ENCODE data around the gene ESYT2. TPM values are rescaled to one million over a fixed set of nuclear protein-coding genes. Genes with fewer than 3 reads are reported as not detected.

ESYT2 gene
- total RNA-seq, 1 experiment from 2014 or later = 164 TPM

DNA sequence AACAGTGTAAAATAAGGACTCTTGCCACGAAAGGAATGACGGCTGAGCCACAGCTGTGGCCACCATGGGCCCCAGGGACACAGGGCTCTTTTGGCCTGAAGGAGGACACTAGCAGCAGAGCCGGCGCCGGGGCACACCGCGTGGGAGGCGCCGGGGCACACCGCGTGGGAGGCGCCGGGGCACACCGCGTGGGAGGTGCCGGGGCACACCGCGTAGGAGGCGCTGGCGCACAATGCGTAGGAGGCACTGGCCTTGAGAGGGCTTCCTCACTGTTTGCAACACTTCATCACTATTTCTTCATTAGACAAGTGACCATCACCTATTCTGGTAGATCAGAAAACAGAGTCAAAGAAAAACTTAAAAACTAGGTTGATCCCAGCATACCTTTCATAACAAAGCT, 23.4 kb downstream of the ESYT2 start:
- DNase-seq (ENCODE audit: low read depth) = no peak

DNA sequence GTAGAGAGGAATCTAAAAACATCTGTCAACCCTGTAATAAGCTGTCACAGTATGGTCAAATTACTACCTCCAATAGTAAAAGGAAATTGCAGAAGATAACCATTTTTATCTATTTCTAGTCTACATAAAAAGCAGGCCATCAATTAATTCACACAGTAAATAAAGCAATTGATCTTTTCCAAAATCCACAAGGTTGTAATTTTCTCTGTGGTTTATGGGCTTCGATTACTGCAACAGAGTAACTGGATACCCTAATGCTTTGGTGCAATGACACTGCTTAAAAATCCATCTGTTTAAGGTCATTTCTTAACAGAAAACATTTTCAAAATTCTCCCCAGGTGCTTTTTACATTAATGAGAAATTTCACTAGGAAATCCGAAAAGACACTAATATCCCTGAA, 23.9 kb downstream of the ESYT2 start:
- no peak for DNase-seq (ENCODE audit: low read depth)

DNA sequence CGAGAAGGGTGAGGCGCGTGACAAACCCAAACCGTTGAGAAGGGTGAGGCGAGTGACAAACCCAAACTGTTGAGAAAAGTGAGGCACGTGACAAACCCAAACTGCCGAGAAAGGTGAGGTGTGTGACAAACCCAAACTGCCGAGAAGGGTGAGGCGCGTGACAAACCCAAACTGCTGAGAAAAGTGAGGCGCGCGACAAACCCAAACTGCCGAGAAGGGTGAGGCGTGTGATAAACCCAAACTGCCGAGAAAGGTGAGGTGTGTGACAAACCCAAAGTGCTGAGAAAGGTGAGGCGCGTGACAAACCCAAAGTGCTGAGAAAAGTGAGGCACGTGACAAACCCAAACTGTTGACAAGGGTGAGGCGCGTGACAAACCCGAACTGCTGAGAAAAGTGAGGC, 25.0 kb downstream of the ESYT2 start:
- DNase-seq (ENCODE audit: low read depth) = no peak

DNA sequence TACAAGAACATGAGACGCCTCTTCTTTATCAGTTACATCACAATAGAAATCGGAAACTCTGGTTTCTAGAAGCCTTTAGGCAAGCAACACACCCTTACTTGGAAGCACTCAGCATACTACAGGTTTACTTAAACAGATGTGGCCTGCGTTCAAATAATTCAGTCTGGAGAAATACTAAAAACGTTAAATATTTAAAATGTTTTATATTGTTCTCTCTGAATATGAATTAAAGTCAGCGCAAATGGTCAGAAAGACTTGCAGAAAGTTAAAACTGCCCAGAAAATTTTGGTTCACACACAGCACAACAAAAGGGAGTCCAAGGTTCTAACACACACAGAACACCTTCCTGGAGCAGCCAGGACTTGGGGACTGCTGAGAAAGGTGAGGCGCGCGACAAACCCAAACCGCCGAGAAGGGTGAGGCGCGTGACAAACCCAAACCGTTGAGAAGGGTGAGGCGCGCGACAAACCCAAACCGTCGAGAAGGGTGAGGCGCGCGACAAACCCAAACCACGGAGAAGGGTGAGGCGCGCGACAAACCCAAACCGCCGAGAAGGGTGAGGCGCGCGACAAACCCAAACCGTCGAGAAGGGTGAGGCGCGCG, 25.8 kb downstream of the ESYT2 start:
- no peak for DNase-seq (ENCODE audit: low read depth)

DNA sequence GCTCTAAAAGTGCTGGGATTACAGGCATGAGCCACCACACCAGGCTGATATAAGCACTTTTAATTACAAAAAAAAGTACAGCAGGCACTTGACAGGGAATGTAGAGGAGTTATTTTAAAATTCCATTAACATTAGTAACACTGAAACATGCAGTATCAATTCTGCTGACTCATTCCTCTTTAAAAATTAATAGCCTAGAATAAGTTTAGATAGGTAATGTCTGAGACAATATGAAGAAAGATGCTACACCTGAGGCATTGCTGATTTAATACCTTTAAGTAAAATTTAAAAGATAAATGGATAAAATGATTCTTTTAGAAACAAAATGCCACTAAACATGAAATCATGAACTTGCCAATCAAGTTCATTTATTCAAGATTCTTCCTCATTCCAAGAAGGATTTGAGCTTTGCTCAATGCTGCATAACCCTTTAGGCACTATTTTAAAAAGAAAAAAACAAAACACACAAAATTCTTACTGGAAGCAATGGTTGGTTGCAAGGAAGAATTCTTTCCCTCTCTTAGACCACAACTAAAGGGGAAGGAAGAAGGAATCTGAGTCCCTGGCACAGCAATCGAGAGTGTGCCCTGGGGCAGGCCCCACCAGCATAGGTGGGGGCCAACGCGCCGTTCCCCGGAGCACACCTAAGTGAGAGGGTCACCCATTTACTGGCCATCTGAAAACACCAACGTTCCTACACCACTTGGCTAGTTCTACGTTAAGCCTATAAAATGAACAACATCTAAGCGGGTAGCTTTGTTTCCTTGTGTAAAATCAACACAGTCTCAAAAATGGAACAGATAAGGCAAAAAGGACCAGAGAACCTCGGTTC, 26.6 kb downstream of the ESYT2 start:
- peak; percentile 60 for DNase-seq (ENCODE audit: low read depth)

DNA sequence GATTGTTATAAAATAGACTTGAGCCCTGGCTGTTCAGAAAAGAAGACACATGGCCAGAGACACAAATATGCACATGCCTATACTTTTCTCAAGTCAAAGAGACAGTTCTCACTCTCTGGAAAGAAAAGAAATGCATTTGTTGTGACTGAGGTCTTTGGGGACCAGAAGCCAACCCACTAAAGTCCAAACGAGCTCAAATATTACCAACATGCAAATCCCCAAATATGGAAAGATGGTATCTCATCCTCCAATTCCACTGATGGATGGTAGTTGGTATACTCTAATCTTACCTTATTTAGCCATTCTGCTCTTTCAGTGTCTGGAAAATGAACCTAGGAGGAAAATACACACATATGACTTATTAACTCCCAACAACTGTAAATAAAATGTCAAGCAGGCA, 30.6 kb downstream of the ESYT2 start:
- no peak for DNase-seq (ENCODE audit: low read depth)

DNA sequence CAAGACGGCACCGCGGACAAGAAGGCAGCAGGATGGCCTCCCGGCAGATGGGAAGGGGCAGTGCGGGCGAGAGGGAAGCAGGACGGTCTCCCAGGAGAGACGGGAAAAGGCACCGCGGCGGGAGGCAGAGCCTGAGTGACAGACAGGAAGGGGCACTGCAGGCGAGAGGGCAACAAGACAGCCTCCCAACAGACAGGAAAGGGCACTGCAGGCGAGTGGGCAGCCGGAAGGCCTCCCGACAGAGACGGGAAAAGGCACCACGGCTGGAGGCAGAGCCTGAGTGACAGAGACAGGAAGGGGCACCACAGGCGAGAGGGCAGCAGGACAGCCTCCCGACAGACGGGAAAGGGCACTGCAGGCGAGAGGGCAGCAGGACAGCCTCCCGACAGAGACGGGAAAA, 32.6 kb downstream of the ESYT2 start:
- no peak for DNase-seq (ENCODE audit: low read depth)

DNA sequence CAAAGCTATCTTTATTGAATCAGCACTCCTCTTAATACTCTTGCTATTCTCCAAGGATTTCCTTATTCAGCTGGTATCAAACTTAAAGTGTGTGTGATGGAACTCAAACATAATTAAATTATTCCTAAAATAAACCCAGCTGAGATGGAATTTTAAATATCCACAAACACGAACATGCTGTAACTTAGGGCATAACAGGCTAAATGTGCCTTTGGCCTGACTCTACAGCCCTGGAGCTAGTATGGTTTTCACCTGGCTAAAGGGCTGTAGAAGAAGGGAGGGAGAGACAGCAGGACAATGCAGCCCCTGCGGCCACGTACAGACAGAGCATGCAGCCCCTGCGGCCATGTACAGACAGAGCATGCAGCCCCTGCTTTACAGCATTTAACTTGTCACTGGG, 34.0 kb downstream of the ESYT2 start:
- DNase-seq (ENCODE audit: low read depth) = no peak

DNA sequence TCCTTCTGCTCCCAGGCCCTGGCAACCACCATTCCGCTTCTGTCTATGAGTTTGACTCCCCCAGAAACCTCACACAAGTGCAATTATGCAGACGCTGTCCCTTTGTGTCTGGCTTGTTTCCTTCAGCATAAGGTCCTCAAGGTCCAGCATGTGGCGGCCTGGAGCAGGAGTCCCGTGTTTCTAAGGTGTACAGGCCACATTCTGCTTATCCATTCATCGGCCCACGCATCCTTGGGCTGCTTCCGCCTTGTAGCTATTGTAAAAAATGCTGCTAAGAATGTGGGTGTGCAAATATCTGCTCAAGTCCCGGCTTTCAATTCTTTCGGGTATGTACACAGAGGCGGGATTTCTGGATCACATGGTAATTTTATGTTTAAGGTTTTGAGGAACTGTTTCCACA, 38.2 kb downstream of the ESYT2 start:
- no peak for DNase-seq (ENCODE audit: low read depth)

DNA sequence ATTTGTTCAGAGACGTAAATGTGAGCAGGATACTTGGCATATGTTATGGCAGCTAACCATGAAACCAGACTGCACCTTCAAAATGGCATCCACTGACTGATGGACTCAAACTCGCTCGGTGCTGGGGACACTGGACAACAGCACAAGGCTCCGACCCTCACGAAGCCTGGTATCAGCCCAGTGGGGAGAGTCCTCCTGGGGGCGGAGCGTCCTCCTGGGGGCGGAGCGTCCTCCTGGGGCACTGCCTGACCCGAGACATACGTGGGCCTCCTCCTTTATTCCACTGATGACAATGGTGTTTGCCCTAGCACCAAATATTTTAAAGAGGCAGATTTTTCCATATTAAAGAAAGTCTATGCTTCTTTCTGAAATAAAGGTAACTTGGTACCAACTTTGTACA, 39.5 kb downstream of the ESYT2 start:
- no peak for DNase-seq (ENCODE audit: low read depth)

DNA sequence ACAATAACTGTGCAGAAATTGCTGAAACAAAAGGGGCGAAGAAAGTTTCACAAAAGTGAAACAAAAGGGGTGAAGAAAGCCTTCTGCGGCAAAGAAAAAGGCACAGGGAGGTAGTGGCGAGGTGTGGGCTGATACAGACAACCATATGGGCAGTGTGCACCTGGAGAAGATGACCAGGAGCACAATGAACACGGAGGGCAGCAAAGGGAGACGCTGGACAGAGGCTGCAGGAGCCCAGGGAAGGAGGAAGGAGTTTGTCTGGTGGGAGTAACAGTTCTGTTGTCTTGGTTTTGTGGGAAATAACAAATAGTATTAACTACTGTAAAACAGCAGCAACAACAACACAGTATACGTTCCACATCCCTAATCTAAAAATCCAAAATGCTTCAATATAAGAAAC, 42.4 kb downstream of the ESYT2 start:
- DNase-seq (ENCODE audit: low read depth) = no peak

DNA sequence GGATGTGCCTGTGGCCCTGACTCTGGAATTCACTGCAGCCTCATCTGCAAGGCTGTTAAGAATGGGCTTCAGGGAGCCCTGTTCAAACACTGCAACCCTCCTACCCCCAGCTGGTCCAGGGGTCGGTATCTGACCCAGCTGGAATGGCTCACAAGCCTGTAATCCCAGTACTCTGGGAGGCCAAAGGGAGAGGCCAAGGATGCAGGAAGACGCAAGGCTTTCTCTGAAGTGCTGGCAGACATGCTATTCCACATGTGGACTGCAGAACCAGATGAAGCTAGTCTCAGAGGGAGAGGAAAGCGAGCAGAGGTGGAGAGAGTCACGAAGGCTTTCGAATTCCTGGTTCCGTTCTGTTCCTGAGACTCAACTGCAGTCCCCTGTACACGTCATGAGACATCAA, 45.0 kb downstream of the ESYT2 start:
- no peak for DNase-seq (ENCODE audit: low read depth)

DNA sequence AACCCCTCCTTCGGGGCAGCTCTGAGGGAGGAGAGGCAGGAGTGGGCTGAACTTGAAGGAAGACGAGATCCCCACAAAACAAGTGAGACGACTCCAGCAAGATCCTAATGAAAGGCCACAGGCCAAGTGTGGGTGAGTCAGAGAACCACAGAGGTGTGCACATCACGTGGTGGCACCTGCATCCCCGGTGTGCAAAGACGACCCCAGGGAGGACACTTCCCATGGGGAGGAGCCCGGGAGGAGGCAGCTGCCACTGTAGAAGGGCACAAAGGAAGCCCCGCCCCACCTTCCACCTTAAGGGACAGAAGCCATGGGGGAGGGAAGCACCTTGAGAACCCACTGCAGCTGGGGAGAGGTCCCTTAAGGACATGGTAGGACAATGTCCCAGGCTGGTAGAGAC, 45.7 kb downstream of the ESYT2 start:
- no peak for DNase-seq (ENCODE audit: low read depth)

DNA sequence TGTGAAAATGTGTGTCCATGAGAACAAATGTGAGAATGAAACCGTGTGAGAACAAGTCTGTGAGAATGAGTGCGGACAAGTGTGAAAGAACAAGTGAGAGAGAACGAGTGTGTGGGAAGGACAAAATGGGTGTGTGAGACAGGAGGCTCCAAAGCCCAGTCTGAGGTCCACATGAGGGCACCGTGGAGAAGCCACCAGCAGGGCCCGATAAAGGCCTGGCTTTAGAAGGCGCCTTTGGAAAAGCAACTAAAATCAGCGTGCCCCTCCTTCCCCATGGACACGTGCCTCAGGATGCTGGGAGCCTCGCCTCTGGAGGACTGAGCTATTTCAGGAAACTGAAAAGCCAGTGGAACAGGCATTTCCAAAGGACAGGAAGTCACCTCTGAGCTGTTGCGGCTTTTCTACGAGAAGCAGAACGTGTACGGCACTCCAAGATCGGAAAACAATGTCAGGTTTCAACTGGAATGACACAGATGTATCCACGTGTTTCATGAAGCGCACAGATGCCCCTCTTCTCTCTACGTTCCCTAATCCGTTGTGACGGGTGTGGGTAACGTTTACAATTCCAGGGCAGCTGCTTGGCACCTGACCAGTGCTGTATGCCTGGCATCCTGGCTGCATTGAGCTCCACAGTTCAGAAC, 46.4 kb downstream of the ESYT2 start:
- DNase-seq (ENCODE audit: low read depth) = peak; percentile 91

DNA sequence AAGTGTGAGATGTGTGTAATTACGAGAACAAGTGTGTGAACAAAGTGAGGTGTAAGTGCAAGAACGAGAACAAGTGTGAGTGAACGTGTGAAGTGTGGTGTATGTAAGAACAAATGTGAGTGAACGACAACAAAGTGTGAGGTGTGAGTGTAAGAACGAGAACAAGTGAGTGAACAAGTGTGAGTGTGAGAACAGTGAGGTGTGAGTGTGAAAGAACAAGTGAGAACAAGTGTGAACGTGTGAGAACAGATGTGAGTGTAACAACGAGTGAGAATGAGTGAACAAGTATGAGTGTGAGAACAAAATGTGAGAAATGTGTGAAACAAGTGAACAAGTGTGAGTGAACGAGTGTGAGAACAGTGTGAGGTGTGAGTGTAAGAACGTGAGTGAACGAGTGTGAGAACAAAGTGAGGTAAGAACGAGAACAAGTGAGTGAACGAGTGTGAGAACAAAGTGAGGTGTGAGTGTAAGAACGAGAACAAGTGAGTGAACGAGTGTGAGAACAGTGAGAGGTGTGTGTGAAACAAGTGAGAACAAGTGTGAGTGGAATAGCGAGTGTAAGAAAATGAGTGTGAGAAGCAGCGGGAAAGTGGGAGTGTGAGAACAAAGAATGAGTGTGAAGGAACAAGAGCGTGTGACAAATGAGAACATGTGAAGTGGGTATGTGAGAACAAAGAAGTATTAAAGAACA, 47.2 kb downstream of the ESYT2 start:
- no peak for DNase-seq (ENCODE audit: low read depth)

DNA sequence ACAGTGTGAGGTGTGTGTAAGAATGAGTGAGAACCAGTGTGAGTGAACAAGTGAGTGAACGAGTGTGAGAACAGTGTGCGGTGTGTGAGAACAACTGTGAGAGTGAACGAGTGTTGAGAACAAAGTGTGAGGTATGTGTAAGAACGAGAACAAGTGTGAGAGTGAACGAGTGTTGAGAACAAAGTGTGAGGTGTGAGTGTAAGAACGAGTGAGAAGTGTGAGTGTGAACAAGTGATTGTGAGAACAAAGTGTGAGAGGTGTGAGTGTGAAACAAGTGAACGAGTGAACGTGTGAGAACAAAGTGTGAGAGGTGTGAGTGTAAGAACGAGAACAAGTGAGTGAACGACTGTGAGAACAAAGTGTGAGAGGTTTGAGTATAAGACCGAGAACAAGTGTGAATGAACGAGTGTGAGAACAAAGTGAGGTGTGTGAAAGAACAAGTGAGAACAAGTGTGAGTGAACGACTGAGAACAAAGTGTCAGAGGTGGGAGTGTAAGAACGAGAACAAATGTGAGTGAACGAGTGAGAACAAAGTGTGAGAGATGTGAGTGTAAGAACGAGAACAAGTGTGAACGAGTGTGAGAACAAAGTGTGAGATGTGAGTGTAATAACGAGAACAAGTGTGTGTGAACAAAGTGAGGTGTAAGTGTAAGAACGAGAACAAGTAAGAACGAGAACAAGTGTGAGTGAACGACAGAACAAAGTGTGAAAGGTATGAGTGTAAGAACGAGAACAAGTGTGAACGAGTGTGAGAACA, 47.9 kb downstream of the ESYT2 start:
- DNase-seq (ENCODE audit: low read depth) = no peak

DNA sequence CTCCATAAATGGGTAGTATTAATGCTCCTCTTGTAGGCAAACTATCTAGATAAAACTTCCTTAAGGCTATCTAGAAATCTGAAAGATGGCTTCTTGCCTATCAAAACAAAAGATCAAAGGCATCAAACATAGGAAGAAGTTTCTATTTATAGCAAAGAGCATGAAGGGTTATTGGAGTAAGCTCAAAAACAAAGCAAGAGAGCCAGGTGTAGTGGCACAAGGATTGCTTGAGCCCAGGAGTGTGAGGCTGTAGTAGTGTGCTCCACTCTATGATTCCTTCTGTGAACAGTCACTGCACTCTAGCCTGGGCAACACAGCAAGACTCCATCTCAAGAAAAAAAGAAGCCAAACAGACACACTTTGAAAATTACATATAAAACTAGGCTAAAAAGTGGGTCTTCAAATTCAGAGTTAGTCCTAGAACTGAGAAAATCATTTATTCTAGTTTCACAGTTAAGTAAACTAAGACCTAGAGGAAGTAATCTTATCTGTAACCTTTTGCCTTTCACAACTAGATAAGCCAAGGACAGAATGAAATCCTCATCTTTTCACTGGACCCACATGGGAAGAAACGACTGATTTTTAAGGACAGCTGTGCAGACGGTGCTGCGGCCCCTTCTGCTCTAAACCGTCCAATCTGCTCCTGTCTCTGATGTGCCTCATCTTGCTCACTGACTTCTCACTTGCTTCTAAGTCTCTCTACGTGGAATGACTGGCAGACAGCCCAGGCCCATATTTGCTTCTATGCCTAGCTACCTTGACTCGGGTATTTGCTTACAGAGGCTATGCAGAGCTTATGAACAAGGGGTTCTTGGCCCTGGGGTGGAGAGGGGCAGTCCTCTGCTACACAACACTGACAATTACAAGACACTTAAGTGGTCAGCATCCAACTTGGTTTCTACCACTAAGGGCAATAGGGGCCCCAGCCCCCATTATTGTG, 50.0 kb downstream of the ESYT2 start:
- no peak for DNase-seq (ENCODE audit: low read depth)

DNA sequence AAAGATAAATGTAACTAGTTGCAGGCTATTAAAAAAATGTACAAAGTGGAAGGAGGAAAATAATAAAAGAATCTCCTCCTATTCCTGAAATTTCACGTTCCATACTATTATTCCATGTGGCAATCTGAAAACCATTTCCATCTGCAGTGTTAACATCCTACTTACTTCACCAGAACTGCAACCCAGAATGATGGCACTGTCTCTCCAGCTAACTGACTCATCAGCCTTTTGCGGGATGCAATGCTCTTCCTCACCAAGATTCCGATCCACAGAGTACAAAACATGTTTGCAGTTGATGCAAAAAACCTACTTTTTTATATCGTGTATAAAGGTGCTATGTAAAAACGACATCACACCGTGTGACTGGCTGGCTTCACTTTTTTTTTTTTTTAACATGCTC, 50.8 kb downstream of the ESYT2 start:
- peak; percentile 25 for DNase-seq (ENCODE audit: low read depth)

DNA sequence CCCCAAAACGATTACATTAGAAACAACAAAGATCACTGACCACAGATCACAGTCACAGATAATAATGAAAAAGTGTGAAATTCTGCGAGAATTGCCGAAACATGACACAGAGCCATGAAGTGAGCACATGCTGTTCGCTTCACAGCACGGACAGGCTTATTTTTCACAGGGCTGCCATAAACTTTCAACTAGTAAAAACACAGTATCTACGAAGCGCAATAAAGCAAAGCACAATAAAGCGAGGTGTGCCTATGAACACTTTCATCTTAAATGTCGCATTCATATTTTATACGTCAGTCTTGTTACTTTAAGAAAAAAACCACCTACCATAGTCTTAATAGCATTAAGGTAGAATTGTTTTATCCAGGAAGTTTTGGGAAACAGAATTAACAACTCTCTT, 51.5 kb downstream of the ESYT2 start:
- no peak for DNase-seq (ENCODE audit: low read depth)

DNA sequence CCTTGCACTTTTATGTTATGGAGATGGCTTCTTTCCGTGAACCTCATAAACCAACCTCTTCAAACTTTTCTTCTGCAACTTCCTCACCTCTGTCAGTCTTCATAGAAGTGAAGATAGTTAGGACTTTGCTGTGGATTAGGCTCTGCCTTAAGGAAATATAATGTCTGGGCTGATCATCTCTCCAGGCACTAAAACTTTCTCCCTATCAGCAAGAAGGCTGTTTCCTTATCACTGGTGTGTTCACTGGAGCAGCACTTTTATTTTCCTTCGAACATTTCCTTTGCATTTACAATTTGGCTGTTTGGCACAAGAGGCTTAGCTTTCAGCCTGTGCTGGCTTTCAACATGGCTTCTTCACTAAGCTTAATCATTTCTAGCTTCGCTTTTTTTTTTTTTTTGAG, 52.8 kb downstream of the ESYT2 start:
- DNase-seq (ENCODE audit: low read depth) = no peak

DNA sequence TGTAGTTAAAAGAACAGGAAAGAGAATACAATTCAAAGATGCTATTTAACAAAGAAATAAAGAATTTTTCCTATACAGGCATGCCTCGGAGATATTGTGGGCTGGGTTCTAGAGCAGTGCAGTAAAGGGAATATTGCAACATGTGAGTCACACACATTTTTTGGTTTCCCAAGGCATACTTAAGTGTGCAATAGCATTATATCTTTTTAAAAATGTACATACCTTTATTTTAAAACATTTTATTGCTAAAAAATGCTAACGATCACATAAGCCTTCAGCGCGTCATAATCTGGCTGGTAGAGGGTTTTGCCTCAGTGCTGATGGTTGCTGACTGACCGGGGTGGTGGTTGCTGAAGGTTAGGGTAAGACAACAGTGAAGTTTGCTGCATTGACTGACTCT, 54.4 kb downstream of the ESYT2 start:
- DNase-seq (ENCODE audit: low read depth) = no peak
